Esophagus muscularis mucosa (tissue), 4 donors: ENCODE measurements around the gene NRARP. TPM values are rescaled to one million over a fixed set of nuclear protein-coding genes. Genes with fewer than 3 reads are reported as not detected.
A peak's percentile ranks its signal among the peaks of the same experiment; 100 is the strongest.

Experiments
- DNase-seq: peaks from one replicate; pipeline ENCODE4 v3.0.0-alpha.2; 2017; ENCODE audit errors: extremely low spot score
- H3K27ac ChIP-seq, 4 donors: fragments of 200-600 bp; sonication (generic); replicated peaks in 1 of 4; 1 replicate in 3 of 4; 2 replicates in 1 of 4; pipeline ENCODE4 v1.5.1; 2016 to 2019; ENCODE audit warnings: mild to moderate bottlenecking in 1 of 4
- H3K27me3 ChIP-seq, 4 donors: fragments of 200-600 bp; sonication (generic); one replicate each; pipeline versions ENCODE4 v1.5.1 to v1.6.0; 2016 to 2019
- H3K36me3 ChIP-seq, 4 donors: fragments of 200-600 bp; sonication (generic); one replicate each; pipeline ENCODE4 v1.5.1; 2016 to 2019
- H3K4me1 ChIP-seq, 4 donors: fragments of 200-600 bp; sonication (generic); one replicate each; pipeline ENCODE4 v1.5.1; 2016 to 2019
- H3K4me3 ChIP-seq, 4 donors: fragments of 200-600 bp; sonication (generic); 1 replicate in 2 of 4; 2 replicates in 2 of 4; pipeline ENCODE4 v1.5.1; 2016 to 2019; ENCODE audit warnings: mild to moderate bottlenecking in 4 of 4, moderate library complexity in 1 of 4
- H3K9me3 ChIP-seq, 4 donors: fragments of 200-600 bp; sonication (generic); 1 replicate in 3 of 4; 2 replicates in 1 of 4; pipeline ENCODE4 v1.5.1; 2016 to 2019
- EP300 ChIP-seq: sonication (generic); formaldehyde crosslinking; IDR thresholded peaks from one replicate; pipeline ENCODE4 v1.6.1; 2017; ENCODE audit warnings: antibody characterized with exemption
- POLR2A ChIP-seq: fragments of 450-650 bp; IDR thresholded peaks from one replicate; pipeline ENCODE4 v1.6.1; 2017; ENCODE audit warnings: antibody characterized with exemption, moderate library complexity, mild to moderate bottlenecking, low read depth
- POLR2AphosphoS5 ChIP-seq, 2 donors: sonication (generic); formaldehyde crosslinking; IDR thresholded peaks; one replicate each; pipeline ENCODE4 v1.6.1; 2017; ENCODE audit warnings: antibody characterized with exemption in 2 of 2
- WGBS: methylation state at CpG from one replicate; pipeline ENCODE4 v1.1.5; 2018; 5-methylcytosine and 5-hydroxymethylcytosine counted together
- intact Hi-C: fragments of 100-400 bp; cut with DNase I; formaldehyde crosslinking; loops from one replicate; pipeline ENCODE4 v1.15.1; 2023
- total RNA-seq, 4 donors: library from RNA; depleted of rRNA; stranded (reverse); fragments of >200 nt; gene quantifications; one replicate each; pipeline versions ENCODE4 v1.1.0 to v1.2.1, GENCODE V29; 2016
- TF ChIP-seq, protein P1 (sequence below), 3 experiments: fragments of 200-600 bp in 2 of 3; fragments of 450-650 bp in 1 of 3; sonication (generic) in 2 of 3; IDR thresholded peaks; one replicate each; pipeline ENCODE4 v1.5.1; 2017 to 2019; ENCODE audit warnings: antibody characterized with exemption in 3 of 3, mild to moderate bottlenecking in 2 of 3, moderate library complexity in 1 of 3

The NRARP gene
- total RNA-seq, 4 donors from 2014 or later, result 2.9 to 10.3 (median 7.2) TPM

DNA sequence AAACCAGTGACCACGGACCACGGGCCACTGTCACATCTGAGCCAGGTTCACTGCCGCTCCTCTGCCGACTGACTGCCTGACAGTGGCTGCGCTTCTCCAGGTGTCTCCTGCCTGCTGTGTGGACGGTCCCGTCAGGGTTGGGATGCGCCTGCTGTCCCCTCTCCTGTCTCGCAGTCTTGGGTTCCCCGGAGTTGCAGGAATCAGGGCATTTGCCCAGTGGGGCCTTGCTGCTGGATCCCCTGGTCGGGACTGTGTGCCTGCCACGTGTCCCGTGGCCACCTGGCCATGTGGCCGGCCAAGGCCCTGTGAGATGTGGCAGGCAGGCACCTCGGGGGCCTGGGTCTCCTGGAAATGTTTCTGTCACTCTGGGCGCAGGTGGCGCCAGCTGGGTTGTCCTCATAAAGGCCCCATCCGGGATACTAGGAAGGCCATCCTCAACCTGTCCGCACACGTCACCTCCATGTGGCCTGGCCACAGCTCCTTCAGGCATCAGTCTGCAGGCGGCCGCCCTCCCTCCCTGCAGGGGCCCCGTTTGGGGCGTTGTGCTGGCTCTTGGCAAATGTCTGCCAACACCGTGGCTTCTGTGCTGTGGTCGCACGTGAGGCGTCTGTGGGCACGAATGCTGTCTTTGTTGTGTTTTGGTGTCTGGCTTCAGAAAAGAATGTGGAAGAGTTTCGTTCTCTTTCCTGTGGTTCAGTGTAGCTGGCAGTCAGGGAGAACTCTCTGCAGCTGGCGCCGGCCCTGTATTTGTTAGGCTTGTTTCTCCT lies 31.0 kb downstream of the NRARP start:
- Histone ChIP-seq H3K9me3 (no peaks in the 10 kb centered on the region), H3K4me1 (peaks cover 26 to 63% (median 32%) of the 10 kb centered on the region in 4 donors), H3K36me3 (peaks cover 25 to 80% (median 53%) of the 10 kb centered on the region in 4 donors), H3K4me3 (no peak overlapping the region), H3K27ac (no peak overlapping the region), H3K27me3 (peaks cover 0 to 19% (median 0%) of the 10 kb centered on the region in 4 donors)
- no peak for DNase-seq
- TF ChIP-seq POLR2AphosphoS5 (IDR thresholded peaks at IDR 0.05) (no peak), POLR2A (no peak), EP300 (no peak)
- TF ChIP-seq, protein P1, sequence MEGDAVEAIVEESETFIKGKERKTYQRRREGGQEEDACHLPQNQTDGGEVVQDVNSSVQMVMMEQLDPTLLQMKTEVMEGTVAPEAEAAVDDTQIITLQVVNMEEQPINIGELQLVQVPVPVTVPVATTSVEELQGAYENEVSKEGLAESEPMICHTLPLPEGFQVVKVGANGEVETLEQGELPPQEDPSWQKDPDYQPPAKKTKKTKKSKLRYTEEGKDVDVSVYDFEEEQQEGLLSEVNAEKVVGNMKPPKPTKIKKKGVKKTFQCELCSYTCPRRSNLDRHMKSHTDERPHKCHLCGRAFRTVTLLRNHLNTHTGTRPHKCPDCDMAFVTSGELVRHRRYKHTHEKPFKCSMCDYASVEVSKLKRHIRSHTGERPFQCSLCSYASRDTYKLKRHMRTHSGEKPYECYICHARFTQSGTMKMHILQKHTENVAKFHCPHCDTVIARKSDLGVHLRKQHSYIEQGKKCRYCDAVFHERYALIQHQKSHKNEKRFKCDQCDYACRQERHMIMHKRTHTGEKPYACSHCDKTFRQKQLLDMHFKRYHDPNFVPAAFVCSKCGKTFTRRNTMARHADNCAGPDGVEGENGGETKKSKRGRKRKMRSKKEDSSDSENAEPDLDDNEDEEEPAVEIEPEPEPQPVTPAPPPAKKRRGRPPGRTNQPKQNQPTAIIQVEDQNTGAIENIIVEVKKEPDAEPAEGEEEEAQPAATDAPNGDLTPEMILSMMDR (IDR thresholded peaks at IDR 0.05), result no peak
- WGBS, result 82% methylated on average over 23 of the region's 32 CpGs
- intact Hi-C loops, result no loop called here

DNA sequence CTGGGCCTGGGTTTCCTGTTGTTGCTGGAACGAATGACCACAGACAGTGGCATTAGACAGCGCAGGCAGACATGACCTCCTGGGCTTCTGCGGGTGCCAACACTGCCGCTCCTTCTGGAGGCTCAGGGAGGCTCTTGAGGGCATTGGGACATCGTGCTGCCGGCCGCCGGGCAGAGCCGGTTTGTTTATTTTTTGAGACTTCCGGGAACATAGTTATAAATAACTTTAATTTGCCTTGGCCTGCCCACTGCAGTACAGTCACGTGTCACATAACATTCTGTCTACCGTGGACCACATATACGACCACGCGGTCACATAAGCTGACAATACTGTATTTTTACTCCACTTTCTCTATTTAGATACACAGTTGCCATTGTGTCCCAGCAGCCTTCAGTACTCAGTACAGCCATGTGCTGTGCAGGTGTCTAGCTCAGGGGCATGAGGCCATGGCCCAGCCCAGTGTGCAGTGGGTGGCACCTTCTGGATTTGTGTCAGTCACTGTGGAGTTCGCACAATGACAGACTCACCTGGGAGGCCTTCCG lies 32.8 kb downstream of the NRARP start:
- peaks cover 33 to 97% (median 68%) of the 10 kb centered on the region in 4 donors for H3K36me3 ChIP-seq
- TF ChIP-seq EP300 (no peak), POLR2AphosphoS5 (IDR thresholded peaks at IDR 0.05) (peak; percentile 42 to 73)
- peak overlapping the region in 1 of 4 donors; percentile 21 for H3K4me3 ChIP-seq
- H3K27me3 ChIP-seq, result peaks cover 0 to 16% (median 0%) of the 10 kb centered on the region in 4 donors
- H3K4me1 ChIP-seq, result peaks cover 23 to 49% (median 24%) of the 10 kb centered on the region in 4 donors
- 48% methylated on average over 17 of the region's 17 CpGs for WGBS
- DNase-seq, result no peak
- no peaks in the 10 kb centered on the region for H3K9me3 ChIP-seq
- intact Hi-C loops, result no loop called here
- H3K27ac ChIP-seq, result peak overlapping the region; percentile 59 to 67 (median 62)

DNA sequence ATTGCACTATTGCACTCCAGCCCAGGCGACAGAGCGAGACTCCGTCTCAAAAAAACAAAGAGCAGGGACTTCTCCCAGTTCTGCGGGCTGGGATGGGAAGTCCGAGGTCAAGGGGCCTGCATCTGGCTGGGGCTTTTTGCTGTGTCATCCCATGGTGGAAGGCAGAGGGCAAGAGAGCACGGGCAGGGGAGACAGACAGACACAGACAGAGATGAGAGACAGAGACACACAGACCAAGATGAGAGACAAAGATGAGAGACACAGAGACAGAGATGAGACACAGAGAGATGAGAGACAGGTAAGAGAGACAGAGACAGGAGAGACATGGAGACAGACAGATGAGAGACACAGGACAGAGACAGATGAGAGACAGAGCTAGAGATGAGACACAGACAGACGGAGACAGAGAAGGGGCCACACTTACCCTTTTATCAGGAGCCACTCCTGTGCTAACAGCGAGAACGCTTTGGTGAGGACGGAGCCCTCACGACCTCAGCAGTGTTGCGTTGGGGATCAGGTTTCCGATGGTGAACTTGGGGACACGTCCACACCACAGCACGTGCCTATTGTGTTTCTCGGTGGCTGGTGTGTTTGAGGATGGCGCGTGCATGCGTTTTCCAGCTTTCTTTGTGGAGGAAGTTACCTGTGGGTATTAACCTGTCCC lies 33.4 kb downstream of the NRARP start:
- DNase-seq, result no peak
- intact Hi-C loops, result no loop called here
- Histone ChIP-seq H3K9me3 (no peaks in the 10 kb centered on the region), H3K27ac (peak overlapping the region; percentile 59 to 67 (median 62)), H3K4me3 (peak overlapping the region in 1 of 4 donors; percentile 21), H3K4me1 (peaks cover 23 to 44% (median 24%) of the 10 kb centered on the region in 4 donors), H3K36me3 (peaks cover 39 to 97% (median 71%) of the 10 kb centered on the region in 4 donors), H3K27me3 (peaks cover 0 to 16% (median 0%) of the 10 kb centered on the region in 4 donors)
- TF ChIP-seq, protein P1 (IDR thresholded peaks at IDR 0.05), result no peak
- TF ChIP-seq EP300 (no peak), POLR2AphosphoS5 (IDR thresholded peaks at IDR 0.05) (no peak), POLR2A (no peak)
- WGBS, result 75% methylated on average over 18 of the region's 19 CpGs

DNA sequence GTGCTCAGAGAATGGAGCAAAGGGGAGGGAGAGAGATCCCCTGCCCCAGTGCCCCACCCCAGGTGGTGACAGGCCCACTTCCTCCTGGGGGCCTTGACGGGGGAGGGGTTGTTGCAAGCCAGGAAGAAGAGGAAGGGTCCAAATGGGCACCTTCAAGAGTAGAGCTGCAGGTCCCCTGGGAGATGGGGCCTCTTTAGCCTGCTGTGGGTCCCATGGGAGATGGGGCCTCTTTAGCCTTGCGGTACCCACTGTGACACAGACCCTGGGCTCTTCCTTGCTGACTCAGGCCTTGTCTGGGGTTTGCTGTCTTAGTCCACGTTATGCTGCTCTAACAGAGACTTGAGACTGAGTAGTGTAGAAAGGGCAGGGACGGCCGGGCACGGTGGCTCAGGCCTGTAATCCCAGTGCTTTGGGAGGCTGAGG lies 34.1 kb downstream of the NRARP start:
- H3K27me3 ChIP-seq, result peaks cover 0 to 16% (median 0%) of the 10 kb centered on the region in 4 donors
- H3K9me3 ChIP-seq, result no peaks in the 10 kb centered on the region
- no peak for DNase-seq
- H3K4me1 ChIP-seq, result peaks cover 23 to 44% (median 24%) of the 10 kb centered on the region in 4 donors
- H3K27ac ChIP-seq, result peak overlapping the region in 2 of 4 donors; percentile 11 to 62
- intact Hi-C loops, result no loop called here
- H3K4me3 ChIP-seq, result no peak overlapping the region
- TF ChIP-seq POLR2AphosphoS5 (IDR thresholded peaks at IDR 0.05) (no peak), EP300 (no peak), POLR2A (no peak)
- TF ChIP-seq, protein P1 (IDR thresholded peaks at IDR 0.05), result no peak
- peaks cover 40 to 97% (median 72%) of the 10 kb centered on the region in 4 donors for H3K36me3 ChIP-seq
- WGBS, result 93% methylated on average over 5 of the region's 6 CpGs
